K562 (cell line): ENCODE data around the gene IGSF21. TPM values are rescaled to one million over a fixed set of nuclear protein-coding genes. Genes with fewer than 3 reads are reported as not detected.

ENCODE experiments used
- CBFA2T3 ChIP-seq: fragments of 450-650 bp; IDR thresholded peaks from 2 replicates; pipeline ENCODE4 v1.6.1; 2017
- E2F6 ChIP-seq, 2 experiments: IDR thresholded peaks; 2 replicates each; pipeline ENCODE4 v1.6.1; 2011; ENCODE audit warnings: borderline replicate concordance in 1 of 2, control low read depth in 1 of 2, low read depth in 1 of 2, low read length in 1 of 2, mild to moderate bottlenecking in 1 of 2, mixed read lengths in 1 of 2, moderate library complexity in 1 of 2; ENCODE audit not compliant: insufficient read depth in 1 of 2, insufficient read length in 1 of 2, poor library complexity in 1 of 2, severe bottlenecking in 1 of 2; ENCODE audit errors: extremely low read depth in 1 of 2
- ETV1 ChIP-seq: fragments of 450-650 bp; conservative IDR thresholded peaks from 2 replicates; pipeline ENCODE4 v1.6.1; 2016; ENCODE audit warnings: missing genetic modification characterization, control low read depth, low read depth, missing compliant biosample characterization
- MLLT1 ChIP-seq, 2 experiments: fragments of 450-650 bp; IDR thresholded peaks; 2 replicates each; pipeline ENCODE4 v1.6.1; 2016
- RAD21 ChIP-seq, 2 experiments: fragments of 250-450 bp in 1 of 2; fragments of 450-650 bp in 1 of 2; sonication (Bioruptor Pico) in 1 of 2; formaldehyde crosslinking in 1 of 2; IDR thresholded peaks in 1 of 2; conservative IDR thresholded peaks in 1 of 2; 2 replicates each; pipeline versions ENCODE4 v1.4.0 to v1.8.0; 2020 to 2022; ENCODE audit warnings: mild to moderate bottlenecking in 2 of 2, moderate library complexity in 1 of 2
- RB1 ChIP-seq: fragments of 450-650 bp; IDR thresholded peaks from 2 replicates; pipeline ENCODE4 v1.6.1; 2017; ENCODE audit warnings: low read depth, mild to moderate bottlenecking
- RBM34 ChIP-seq: fragments of 200-400 bp; formaldehyde crosslinking; IDR thresholded peaks from 2 replicates; pipeline ENCODE4 v1.6.1; 2018; ENCODE audit warnings: low read length, borderline replicate concordance; ENCODE audit not compliant: insufficient read depth
- RUNX1 ChIP-seq: sonication (generic); IDR thresholded peaks from 2 replicates; pipeline ENCODE4 v1.6.1; 2016; ENCODE audit warnings: antibody characterized with exemption, low read depth
- TFAP4 ChIP-seq: sonication (generic); formaldehyde crosslinking; IDR thresholded peaks from 2 replicates; pipeline ENCODE4 v1.8.0; 2022; ENCODE audit warnings: missing genetic modification reagents, mild to moderate bottlenecking, moderate library complexity, borderline replicate concordance
- VEZF1 ChIP-seq: fragments of 200-800 bp; sonication (Bioruptor generic); IDR thresholded peaks from 2 replicates; pipeline ENCODE4 v1.6.1; 2017; ENCODE audit warnings: missing genetic modification characterization, missing compliant biosample characterization
- ZEB2 ChIP-seq: fragments of 450-650 bp; IDR thresholded peaks from 2 replicates; pipeline ENCODE4 v1.6.1; 2016
- ZKSCAN1 ChIP-seq: fragments of 150-350 bp; IDR thresholded peaks from 2 replicates; pipeline ENCODE4 v1.6.1; 2016; ENCODE audit warnings: low read depth, low read length
- ZNF395 ChIP-seq: fragments of 200-800 bp; sonication (Bioruptor generic); IDR thresholded peaks from 2 replicates; pipeline ENCODE4 v1.6.1; 2017; ENCODE audit warnings: missing genetic modification characterization, missing compliant biosample characterization
- ZNF449 ChIP-seq: fragments of 250-450 bp; sonication (Bioruptor Pico); IDR thresholded peaks from 2 replicates; pipeline ENCODE4 v1.8.0; 2022; ENCODE audit warnings: moderate library complexity, mild to moderate bottlenecking, inconsistent platforms
- ZNF668 ChIP-seq: fragments of 250-450 bp; sonication (Bioruptor Pico); IDR thresholded peaks from 2 replicates; pipeline ENCODE4 v1.8.0; 2022; ENCODE audit warnings: mild to moderate bottlenecking, inconsistent platforms
- ZNF699 ChIP-seq: fragments of 250-450 bp; sonication (Bioruptor Pico); IDR thresholded peaks from 2 replicates; pipeline ENCODE4 v1.8.0; 2021; ENCODE audit warnings: mild to moderate bottlenecking, moderate library complexity; ENCODE audit not compliant: insufficient replicate concordance
- ZNF766 ChIP-seq: fragments of 200-800 bp; sonication (Bioruptor generic); conservative IDR thresholded peaks from 2 replicates; pipeline ENCODE4 v1.6.1; 2016; ENCODE audit warnings: missing genetic modification characterization, missing compliant biosample characterization
- ZNF785 ChIP-seq: fragments of 250-450 bp; sonication (Bioruptor Pico); IDR thresholded peaks from 2 replicates; pipeline ENCODE4 v1.4.0; 2020; ENCODE audit warnings: mild to moderate bottlenecking
- polyA plus RNA-seq, 8 experiments: library from polyadenylated mRNA; depleted of rRNA in 4 of 8; stranded (reverse) in 5 of 8; unstranded in 3 of 8; fragments of >200 nt; fragmentation: Nextera tagmentation in 2 of 8; fragmentation: Illumina TruSeq in 1 of 8; extraction: Ambion mirVana in 2 of 8; extraction: Trizol in 1 of 8; gene quantifications; 2 replicates each; pipeline versions ENCODE4 v1.2.1 to v1.2.3, GENCODE V29; 2011 to 2014; ENCODE audit warnings: inconsistent platforms in 1 of 8, missing spikeins in 1 of 8
- total RNA-seq, 7 experiments: library from RNA; depleted of rRNA in 6 of 7; stranded (reverse); fragments of >200 nt in 6 of 7; fragmentation: Illumina TruSeq in 2 of 7; extraction: Trizol in 2 of 7; gene quantifications; 2 replicates each; pipeline versions ENCODE4 v1.2.1 to v1.2.3, GENCODE V29; 2011 to 2021; ENCODE audit warnings: low replicate concordance in 1 of 7

IGSF21 gene
- total and polyA plus RNA-seq, 9 of the 15 experiments (the other 6 are each of a cell fraction or from before 2014, with no cell fraction given), result not detected

- no peak for TF ChIP-seq MLLT1 (IDR thresholded peaks at IDR 0.05)
- TF ChIP-seq ZNF785, result no peak
- no peak for TF ChIP-seq ZNF395 (CRISPR knock-in tag)
- TF ChIP-seq ZNF766 (CRISPR knock-in tag), result no peak
- no peak for TF ChIP-seq ZNF449 (CRISPR knock-in tag)
- no peak for TF ChIP-seq ZNF668
- no peak for TF ChIP-seq E2F6 (IDR thresholded peaks at IDR 0.05; ENCODE audit: borderline replicate concordance in 1 of 2, extremely low read depth in 1 of 2, insufficient read depth in 1 of 2, insufficient read length in 1 of 2, low read depth in 1 of 2, low read length in 1 of 2, poor library complexity in 1 of 2, severe bottlenecking in 1 of 2)
- no peak for TF ChIP-seq ETV1
- TF ChIP-seq TFAP4 (CRISPR knock-in tag), result peak; percentile 76; the same call in 1 of the 2 replicates
- TF ChIP-seq CBFA2T3, result peak; percentile 34; the same call in 1 of the 2 replicates
- no peak for TF ChIP-seq ZNF699 (CRISPR knock-in tag)
- no peak for TF ChIP-seq RUNX1
- no peak for TF ChIP-seq RB1
- TF ChIP-seq RAD21 (CRISPR knock-in tag; conservative IDR thresholded peaks at IDR 0.05 in 1 of 2, IDR thresholded peaks at IDR 0.05 in 1 of 2), result no peak
- TF ChIP-seq RBM34, result no peak
- no peak for TF ChIP-seq VEZF1 (CRISPR knock-in tag)
- TF ChIP-seq ZKSCAN1, result no peak
- no peak for TF ChIP-seq ZEB2
Measured at GRCh38 chr1:18365099-18365705, 257.6 kb downstream of the IGSF21 start (continued).
